Fibroblast of skin of left quadriceps (primary cell): ENCODE results near the gene TNNC2.

Experiments used
- DNase-seq, 2 experiments: peaks; one replicate each; pipeline ENCODE4 v3.0.0-alpha.2; 2013; ENCODE audit warnings: low read depth in 2 of 2

The TNNC2 gene

GRCh38 chr20:45782890-45783289, 44.2 kb downstream of the TNNC2 start:
- DNase-seq, result no peak

- peak; percentile 84 for DNase-seq
Measured at GRCh38 chr20:45781391-45781931, 45.7 kb downstream of the TNNC2 start.

- no peak for DNase-seq
Measured at GRCh38 chr20:45780159-45780558, 47.0 kb downstream of the TNNC2 start.

GRCh38 chr20:45779011-45779915, 47.8 kb downstream of the TNNC2 start:
- peak; percentile 99 for DNase-seq

GRCh38 chr20:45776931-45777330, 50.2 kb downstream of the TNNC2 start:
- DNase-seq, result no peak

GRCh38 chr20:45775411-45775810, 51.7 kb downstream of the TNNC2 start:
- no peak for DNase-seq

GRCh38 chr20:45774945-45775344, 52.2 kb downstream of the TNNC2 start:
- no peak for DNase-seq
